Activated gamma-delta T cell treated with anti-CD3 and anti-CD28 coated beads, Interleukin-2, amount 50 U/mL, for 16 hours (primary cell): ENCODE results near the gene SHB.

Experiments
- DNase-seq: peaks from one replicate; pipeline ENCODE4 v3.0.0-alpha.2; 2020; ENCODE audit warnings: low read depth

Gene SHB

DNA sequence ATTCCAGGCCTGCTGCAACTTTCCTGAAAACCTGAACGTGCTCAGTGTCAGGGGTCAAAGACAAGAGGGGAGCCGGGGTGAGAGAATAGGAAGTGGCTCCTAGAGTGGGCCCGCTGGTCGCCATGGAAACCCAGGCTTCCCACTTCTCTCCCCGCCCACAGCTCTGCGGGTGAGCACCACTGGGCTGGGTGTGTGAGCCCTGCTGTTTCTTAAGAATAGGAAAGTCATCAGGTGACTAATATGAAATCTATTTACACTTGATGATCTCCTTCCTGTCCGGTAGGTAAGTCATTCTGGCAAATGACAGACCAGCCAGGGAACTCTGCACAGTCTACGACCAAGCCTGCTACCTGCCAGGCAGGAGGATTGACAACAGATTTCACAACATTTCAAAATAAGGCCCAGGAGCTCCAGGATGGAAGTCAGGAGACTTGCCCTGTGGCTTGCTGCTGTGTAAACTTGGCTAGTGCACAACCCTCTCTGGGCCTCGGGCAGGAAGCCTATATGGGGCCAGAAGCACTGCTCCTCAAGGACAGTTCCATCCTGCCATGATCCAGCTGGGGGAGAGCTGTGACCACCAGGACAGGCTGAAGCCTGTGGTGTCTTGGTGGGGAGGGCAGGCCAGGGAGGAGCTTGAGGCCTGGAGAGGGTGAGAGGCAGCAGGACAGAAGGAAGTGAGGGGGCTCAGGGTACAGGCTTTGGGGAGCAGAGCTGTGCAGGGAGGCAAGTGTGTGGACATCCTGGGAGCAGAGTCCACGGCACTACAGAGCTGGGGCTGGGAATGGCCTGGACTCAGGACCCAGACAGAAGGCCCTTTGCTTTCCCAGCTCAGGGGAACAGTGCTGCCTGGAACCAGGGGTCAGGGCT lies 60.6 kb downstream of the SHB start:
- no peak for DNase-seq

DNA sequence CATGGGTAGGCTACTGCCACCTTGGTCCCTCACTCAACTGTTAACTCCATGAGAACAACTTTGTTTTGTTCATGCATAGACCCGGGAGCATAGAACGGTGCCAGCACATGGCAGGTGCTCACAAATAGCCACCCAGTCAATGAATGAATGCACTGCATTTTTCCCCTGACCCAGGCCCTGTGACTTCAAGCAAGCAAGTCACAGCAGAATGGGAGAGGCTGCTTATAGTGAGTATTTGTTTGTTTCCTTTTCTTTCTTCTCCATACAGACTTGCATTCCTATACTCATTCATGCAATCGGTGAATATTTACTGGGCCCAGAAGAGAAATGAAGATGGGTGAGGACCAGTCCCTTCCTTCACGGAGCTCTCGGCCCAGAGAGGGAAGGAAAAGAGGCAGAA lies 62.0 kb downstream of the SHB start:
- no peak for DNase-seq

DNA sequence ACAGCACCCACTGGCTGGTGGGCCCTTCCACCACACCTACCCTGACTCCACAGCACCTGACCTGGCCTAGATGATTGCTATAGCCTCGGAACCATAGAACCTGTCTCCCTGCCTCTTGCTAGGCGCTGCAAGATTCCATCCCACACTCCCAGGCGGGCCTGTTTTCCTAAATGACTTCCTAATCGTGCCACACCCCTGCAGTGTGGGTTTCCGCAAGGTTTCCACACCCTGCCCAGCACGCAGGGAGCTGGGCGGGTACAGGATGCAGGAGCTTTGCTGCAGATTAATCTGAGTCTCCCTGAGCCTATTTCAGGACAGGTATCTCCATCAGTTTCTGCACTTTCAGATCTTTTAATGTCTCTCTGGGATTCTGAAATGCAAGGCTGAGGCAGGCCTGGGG lies 62.9 kb downstream of the SHB start:
- DNase-seq = no peak

DNA sequence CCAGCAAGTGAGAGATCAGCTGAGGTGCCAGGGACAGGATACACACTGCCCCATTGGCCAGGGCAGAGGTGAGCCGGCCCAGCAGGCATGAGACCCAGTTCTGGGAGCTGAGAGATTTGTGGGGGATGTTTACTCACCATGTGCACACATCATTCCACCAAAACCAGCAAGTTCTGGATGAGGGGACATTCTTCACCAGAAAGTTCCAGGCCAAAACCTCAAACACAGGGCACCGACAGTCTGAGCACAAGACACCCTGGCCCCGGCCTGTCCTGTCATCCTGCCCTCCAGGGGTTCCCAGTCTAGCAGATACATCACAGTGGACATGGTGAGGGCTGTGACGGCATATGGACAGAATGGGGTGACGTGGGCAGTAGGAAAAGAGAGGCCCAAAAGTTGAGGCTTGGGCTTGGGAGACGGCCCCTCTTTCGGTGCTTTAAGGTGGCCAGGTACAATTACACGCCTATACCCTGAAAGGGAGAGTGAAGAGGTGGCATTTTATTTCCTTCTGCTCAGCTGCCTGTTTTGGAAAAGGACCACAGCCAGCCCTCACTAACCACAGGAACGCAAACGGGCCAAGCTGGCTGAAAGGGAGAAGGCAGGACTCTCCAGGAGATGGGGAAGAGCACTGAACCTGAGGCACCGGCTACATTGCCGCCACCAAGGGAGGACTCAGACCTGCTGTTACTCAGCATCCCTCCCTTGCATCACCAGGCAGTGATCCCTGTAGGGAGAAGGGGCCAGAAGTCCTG lies 64.0 kb downstream of the SHB start:
- DNase-seq = no peak

DNA sequence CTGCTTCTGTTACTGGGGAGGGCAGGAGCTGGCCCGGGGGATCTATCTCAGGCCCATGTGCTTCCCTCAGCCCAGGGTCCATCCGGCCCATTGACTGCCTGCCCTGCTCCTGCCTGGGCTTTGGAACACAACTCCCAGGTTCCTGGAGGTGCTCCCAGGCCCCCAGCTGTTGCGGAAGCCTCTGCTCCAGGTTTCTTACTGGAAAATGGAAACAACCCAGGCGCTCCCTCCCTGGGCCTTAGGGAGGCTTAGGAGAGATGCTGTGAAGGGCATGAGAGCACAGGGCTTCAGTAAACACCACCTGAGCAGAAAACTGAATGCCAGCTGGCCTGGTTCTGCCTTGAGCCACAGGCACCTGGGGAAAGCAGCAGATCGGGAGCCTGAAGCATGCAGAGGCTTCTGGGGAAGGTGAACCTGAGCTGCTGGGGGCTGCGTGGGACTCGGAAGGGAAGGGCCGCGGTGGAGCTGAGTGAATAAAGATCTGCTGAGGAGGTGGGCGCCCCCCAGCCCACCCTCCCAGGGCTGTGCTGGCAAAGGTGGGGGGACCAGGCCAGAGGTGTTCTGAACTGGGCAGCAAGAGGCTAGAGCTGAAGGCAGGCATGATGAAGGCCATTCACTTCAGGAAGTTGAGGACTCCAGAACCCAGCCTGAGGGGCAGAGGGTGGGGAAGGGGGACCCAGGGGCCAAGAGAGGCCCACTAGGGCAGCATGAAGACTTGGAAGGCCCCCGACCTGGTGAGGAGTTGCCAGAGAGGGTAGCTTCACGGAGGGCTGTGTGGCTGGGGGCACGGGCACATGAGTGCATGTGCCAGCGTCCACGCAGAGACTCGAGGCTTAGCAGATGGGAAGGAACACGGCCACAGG lies 64.8 kb downstream of the SHB start:
- no peak for DNase-seq

DNA sequence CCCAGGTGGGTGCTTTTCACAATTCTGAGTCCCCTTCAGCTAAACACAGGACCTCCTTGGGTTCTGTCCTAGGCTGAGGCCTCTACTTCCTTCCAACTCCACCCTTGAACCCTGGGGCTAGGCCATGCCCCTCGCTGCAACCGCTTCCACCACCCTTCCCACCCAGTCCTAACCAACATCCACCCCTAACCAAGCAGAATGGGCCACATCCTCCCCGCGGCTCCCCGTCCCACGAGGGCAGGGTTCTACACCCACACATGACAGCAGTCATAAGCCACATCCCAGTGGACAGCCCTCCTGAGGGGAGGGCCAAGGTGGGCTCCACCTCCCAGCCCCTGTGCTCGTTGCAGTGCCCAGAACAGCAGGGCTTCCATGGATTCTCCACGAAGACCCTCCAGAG lies 65.8 kb downstream of the SHB start:
- no peak for DNase-seq

DNA sequence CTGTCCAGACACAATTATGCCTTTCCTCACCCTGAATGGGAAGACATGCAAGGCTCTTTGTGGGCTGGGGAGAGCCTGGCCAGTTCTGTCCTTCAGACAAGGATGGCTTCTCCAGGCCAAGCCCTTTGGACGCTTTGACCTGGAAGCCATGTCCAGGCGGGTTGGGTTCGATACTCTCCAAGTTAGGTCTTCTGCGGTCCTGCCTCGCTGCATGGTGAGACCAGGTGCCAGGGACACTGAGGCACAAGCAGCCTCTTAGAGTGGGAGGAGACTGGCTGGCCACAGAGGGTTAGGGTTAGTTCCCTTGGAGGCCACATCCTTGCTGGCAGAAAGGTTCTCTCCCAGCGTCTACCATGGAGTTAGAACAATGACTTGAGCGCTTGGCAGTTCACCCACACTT lies 67.6 kb downstream of the SHB start:
- no peak for DNase-seq

DNA sequence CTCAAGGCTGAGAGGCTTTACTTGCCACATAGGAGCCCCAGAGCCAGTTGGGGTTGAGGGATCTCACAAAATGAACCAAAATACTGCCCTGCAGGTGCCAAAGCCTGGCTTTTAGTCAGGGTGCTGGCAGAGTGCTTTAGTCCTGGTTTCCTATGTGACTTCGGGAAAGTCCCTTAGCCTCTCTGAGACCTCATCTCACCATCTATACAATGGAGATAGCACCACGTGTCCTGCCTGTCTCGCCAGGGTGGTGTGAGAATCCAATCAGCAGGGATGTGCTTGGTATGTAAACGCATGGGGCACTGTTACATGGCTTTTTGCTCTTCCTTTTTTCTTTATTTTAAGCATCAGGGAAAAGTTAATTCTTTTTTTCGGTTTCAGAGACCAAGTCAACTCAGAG lies 68.3 kb downstream of the SHB start:
- DNase-seq = no peak

DNA sequence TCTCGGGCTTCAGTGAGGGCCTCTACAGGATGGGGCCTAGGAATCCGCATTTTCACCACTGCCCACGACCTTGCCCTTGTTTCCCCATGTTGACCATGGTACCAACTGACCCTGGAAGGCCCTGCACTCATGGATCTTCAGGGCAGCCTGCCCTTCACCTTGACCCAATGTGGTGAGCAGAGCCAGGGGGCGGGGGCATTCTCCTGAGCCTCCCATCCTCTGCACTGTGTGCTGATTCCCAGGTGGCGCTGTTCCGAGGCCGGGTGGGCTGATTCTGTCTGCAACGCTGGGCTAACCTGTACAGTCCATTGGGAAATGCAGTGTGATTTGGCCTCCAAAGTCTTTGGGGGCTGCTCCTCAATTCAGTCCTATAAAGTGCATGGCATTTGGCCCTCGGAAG lies 68.7 kb downstream of the SHB start:
- DNase-seq = no peak

DNA sequence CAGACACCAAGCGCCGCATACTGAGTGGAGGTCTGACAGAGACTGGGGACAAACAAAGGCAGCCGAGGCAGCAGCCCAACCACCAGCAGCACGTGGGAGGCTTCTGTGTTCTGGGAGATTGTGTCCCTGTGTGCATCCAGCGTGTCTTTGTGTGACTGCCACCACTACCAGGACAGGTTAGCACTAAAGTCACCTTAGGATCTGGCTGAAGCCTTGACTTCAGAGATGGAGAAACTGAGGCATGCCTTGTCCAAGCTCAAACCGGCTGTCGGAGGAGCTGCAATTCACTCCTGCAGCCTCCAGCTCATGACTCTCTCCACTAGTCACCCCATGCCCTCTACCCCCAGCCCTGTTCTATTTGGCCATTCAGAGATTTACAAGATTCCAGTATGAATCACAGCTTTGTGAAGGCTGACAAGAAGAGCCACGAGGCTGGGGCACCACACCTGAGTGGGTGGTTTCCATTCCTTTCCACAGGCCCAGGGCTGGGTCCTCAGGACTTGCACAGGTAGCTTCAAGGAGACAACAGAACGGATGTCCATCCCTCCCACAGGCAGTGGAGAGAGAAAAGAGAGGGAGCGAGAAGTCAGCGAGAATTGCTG lies 69.3 kb downstream of the SHB start:
- no peak for DNase-seq

DNA sequence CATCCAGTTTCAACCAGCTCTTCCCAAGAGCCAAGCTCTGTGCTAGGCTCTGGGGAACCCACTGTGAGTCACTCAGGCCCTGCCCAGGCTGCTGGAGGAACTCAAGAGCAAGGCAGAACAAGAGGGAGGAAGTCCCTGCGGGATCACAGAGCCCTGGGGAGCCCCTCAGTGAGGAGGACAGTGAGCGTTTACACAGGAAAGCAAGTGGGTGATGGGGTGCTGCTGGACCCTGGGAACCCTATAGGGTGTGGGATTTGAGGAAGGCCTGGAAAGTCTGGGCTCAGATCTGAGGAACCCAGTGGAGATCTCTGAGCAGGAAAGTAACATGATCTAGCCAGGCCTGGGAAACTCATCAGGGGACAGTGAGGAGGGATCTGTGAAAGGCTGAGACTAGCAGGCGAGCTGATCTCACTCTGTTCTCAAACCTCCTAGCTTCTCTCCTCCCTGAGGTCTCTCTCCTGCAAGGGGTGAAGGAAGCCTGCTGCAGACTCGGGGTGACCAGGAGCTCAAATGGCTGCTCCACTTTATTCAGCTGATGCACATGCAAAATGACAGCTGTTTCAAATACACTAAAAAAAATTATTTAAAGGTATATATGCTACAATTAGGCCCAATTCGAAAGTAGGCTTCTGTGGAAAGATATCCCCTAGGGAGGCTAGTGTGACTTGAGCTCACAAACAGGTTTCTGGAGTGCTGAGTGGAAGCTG lies 70.0 kb downstream of the SHB start:
- DNase-seq = no peak

DNA sequence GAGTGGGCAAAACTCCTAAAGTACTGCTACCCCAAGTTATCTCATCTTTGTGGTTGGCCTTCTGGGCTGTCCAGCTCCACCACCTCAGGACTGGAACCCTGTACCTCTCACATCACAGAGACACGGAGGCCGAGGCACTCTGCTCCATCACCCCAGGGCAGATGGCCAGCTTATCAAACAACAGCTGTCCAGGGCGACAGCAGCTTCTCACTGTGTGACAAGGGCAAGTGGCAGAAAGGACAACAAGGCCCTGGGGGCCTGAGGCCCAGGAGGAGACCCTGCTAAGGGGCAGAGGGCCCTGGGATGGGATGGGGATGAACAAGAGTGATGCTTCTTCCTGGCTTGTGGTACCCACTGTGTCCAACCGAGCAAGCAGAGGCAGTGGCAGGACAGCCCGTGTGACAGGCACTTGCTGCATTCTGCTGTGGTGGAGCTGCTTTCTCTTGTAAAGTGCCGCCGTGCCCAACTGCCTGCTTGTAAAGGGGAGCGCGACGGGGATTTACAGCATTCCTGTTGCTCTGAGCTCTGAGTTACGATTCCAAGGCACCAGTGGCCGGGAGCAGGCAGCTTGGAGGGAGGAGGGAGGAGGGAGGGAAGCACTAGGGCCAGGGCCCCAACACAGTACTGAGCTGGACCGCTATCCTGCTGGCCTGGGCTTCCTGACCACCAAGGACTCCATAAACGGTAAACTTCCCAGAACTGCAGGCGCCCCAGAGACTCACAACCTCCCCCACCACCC lies 71.2 kb downstream of the SHB start:
- no peak for DNase-seq

DNA sequence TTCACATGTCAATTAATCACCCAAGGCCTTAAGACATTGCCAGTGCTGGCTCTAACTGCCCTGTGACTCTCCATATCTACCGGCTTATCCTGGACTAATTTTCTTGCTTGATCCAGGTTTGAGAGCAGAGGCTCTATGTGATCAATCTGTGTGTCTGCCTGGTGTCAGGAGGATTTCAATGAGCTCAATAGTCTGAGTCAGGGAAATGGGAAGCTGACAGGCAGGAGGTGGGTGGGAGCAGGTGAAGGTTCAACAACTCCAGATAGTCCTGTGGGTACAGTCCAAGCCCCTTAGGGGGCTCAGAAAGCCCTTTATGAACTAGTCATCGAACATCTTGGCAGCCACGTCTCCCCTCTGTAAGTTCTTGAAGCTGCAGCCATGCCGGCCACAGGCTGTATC lies 72.2 kb downstream of the SHB start:
- DNase-seq = no peak

DNA sequence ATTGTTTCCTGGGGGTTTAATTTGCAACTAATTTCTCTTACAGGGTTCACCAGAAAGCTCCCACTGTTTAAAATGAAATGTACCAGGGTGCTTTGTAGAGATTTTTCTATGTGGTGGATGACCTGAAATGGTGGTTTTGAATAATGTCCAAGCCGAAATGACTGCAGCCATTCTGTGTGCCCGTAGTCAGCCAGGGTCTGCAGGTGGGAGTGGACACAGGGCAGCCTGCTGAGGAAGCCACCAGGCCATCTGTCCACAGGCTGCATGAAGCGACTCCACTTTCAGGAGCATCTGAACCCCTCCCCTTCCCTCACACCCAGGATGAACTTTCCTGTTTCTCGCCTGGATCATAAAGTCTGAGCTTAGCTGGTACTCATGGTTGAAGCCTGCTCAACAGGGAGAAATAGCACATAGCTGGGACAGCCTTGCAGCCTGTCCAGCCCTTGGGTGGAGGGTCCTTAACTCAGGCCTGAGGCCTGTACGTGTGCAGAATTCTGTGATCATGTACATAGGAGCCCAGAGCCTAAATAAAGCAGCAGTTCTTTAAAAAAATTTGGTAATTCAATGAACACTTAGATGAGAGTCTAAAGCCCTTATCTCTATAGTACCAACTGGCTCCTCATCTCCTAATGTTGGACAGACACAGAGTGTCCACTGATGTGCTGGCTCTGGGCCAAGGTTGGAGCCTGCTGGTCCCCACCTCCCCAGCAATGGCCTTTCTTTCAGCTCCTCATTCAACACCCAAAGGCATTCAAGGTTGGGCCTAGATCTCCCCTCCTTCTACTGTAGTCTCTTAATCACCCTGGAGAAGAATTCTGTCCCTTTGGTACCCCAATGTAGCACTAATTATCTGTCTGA lies 72.8 kb downstream of the SHB start:
- no peak for DNase-seq

DNA sequence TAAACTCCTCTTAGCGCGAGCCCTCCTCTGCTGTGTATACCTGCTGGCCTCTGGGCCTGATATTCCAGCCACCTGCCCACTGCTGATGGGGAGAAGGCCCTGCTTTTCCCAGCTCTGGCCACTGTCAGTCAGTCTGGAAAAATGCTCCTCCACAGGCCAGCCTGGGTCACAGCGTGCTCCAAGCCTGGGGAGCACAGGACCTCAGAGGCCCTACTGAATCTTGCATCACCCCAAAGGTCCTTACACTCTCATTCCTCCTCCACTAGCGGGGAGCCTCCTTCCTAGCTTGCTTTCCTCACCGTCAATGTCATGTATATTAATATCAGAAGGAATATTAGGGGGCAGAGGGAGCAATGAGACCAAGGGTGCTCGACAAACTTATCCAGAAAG lies 73.7 kb downstream of the SHB start:
- no peak for DNase-seq

DNA sequence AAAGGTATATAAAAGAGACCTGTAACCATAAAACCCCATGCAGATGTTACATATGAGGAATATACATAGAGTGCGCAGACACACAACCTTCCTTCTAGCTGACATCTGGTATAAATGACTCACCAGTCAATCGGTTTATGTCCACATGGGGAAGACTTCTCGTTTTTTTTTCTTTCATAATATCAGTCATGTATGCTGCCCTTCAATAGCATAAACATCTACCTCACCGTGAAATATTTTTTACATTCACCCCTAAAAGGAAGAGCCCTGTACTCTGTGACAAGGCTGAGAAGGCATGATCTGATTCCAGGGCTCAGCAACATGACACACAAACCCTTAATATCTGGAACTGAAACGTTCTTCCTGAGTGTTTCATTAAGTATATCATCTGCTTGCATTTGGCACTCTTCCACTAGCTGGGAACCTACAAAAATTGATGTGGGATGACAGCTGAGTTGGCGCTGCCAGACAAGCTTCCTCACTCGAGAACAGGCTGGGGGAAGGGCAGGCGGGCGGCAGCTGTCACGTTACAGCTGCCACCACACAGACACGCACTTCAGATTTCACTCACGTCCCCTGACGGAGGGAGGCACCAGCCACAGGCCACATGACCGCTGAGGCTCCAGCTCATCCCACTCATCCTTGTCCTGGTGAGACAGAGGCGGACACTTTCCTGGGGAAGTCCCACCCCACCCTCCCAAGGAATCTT lies 74.2 kb downstream of the SHB start:
- DNase-seq = no peak

DNA sequence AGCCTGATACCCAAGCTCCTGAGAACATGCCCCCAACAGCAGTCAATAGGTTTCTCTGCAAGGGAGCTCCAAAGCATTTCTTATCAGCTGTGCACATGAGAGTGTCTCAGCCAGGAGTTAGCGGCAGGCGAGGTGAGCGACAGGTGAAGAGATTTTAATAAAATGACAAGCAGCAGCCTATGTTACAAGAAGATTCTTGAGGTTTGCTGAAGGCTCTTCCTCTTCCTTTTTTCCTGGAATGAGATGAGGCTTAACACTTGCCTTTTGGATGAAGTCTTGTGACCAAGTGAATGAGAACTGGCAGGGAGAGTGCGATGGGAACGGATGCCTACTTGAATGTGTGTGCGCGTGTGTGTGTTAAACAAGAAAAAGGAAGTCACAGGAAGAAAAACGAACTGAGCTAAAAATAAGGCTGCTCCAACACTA lies 76.1 kb downstream of the SHB start:
- no peak for DNase-seq

DNA sequence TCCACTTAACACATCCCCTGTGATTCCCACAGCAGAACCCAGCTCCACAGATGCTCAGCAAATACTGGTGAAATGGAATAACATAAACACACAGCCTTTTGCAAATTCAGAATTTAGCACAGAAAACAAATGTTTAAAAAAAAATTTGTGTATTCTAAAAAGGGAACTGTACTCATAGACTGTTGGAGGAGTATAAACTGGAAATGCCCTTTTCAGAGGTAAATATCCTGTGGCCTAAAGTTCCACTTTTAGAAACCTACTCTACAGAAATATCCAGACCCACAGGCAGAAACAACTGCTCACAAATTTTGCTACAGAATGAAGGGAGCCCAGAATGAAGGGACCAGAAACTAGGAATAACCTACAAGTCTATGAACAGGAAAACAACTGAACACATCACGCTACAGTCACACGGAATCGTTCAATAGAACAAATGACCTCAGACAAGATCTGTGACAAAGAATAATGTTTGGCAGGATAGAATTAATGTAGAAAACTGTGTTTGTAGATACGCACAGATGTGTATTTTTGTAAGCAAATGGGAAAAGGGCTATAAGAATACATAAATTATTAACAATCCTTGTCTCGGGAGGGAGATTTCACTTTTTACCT lies 78.5 kb downstream of the SHB start:
- DNase-seq = no peak

DNA sequence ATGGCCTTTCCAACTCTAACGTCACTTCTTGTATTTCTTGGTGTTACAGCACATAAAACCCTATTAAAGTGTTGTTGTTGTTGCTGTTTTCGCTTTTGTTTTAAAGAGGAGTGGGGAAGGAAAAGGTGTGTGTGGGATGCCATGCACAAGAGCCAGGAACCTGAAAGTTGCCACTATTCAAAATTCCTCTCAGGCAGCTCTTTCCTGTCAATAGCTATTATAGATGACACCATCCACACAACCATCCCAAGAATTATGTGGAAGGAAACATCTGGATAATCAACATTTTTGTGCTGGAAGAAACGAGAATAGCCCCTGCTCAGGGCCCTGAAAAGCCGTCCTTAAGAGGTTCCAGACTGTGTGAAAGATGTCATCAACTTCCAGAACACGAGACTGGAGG lies 79.3 kb downstream of the SHB start:
- DNase-seq = no peak
